A673 (cell line): ENCODE results near the gene ARL14. TPM values are rescaled to one million over a fixed set of nuclear protein-coding genes. Genes with fewer than 3 reads are reported as not detected.

Experiments used
- BruUV-seq: library from RNA; stranded (reverse); fragments of 400-500 nt; replicated peaks from 2 replicates; lab custom pipeline; 2021; lab: Mats Ljungman, UMichigan
- CTCF ChIA-PET: fragments of 300-600 bp; sonication (Branson Sonifier 250); formaldehyde crosslinking; loops from one replicate; lab custom pipeline; 2022; ENCODE audit warnings: antibody characterized with exemption; lab: Charles Lee
- POLR2A ChIA-PET: fragments of 300-600 bp; sonication (Branson Sonifier 250); formaldehyde crosslinking; loops from one replicate; lab custom pipeline; 2022; ENCODE audit warnings: antibody characterized with exemption; ENCODE audit not compliant: low non-redundant PET; lab: Charles Lee
- DNase-seq: peaks from one replicate; pipeline ENCODE4 v3.0.0-alpha.2; 2015; ENCODE audit warnings: low spot score
- H3K27ac ChIP-seq: fragments of 200-600 bp; sonication (generic); 2 replicates; pipeline ENCODE4 v1.5.1; 2016; ENCODE audit warnings: mixed run types, low read depth, mild to moderate bottlenecking, mixed read lengths, antibody characterized with exemption, low read length; ENCODE audit not compliant: poor library complexity, severe bottlenecking
- H3K27me3 ChIP-seq: fragments of 200-600 bp; sonication (generic); replicated peaks from 2 replicates; pipeline ENCODE4 v1.6.1; 2017; ENCODE audit warnings: mixed run types, low read depth, mild to moderate bottlenecking, mixed read lengths, antibody characterized with exemption, low read length; ENCODE audit not compliant: insufficient read depth, poor library complexity
- H3K36me3 ChIP-seq: fragments of 200-600 bp; sonication (generic); 2 replicates; pipeline ENCODE4 v1.6.1; 2016; ENCODE audit warnings: mixed run types, mild to moderate bottlenecking, mixed read lengths, antibody characterized with exemption, low read length; ENCODE audit not compliant: insufficient read depth, poor library complexity, severe bottlenecking
- H3K4me1 ChIP-seq: fragments of 200-600 bp; sonication (generic); 2 replicates; pipeline ENCODE4 v1.6.1; 2017; ENCODE audit warnings: mixed run types, mild to moderate bottlenecking, mixed read lengths, antibody characterized with exemption, low read length; ENCODE audit not compliant: insufficient read depth, poor library complexity, severe bottlenecking
- H3K4me3 ChIP-seq: fragments of 200-600 bp; sonication (generic); 2 replicates; pipeline ENCODE4 v1.5.1; 2016; ENCODE audit warnings: low read depth, mixed run types, mild to moderate bottlenecking, mixed read lengths, low read length; ENCODE audit not compliant: poor library complexity, severe bottlenecking
- H3K9me3 ChIP-seq: fragments of 200-600 bp; sonication (generic); 2 replicates; pipeline ENCODE4 v1.6.1; 2016; ENCODE audit warnings: mixed run types, low read depth, mild to moderate bottlenecking, mixed read lengths, antibody characterized with exemption, low read length; ENCODE audit not compliant: poor library complexity, severe bottlenecking
- CTCF ChIP-seq: fragments of 300-800, 200-600 bp; sonication (generic); conservative IDR thresholded peaks from 2 replicates; pipeline ENCODE4 v1.5.1; 2017; ENCODE audit warnings: low read depth, mild to moderate bottlenecking, antibody characterized with exemption, low read length, moderate library complexity, mixed read lengths
- EZH2 ChIP-seq: fragments of 200-600 bp; sonication (generic); IDR thresholded peaks from 2 replicates; pipeline ENCODE4 v1.6.1; 2017; ENCODE audit warnings: borderline replicate concordance, low read depth, mild to moderate bottlenecking, mixed read lengths, antibody characterized with exemption, low read length; ENCODE audit not compliant: poor library complexity, severe bottlenecking
- intact Hi-C: fragments of 100-400 bp; cut with micrococcal nuclease; formaldehyde crosslinking; loops from one replicate; pipeline ENCODE4 v1.10.0; 2022; ENCODE audit not compliant: unreplicated experiment
- total RNA-seq: library from RNA; stranded (reverse); gene quantifications from 2 replicates; pipeline ENCODE4 v1.2.3, GENCODE V29; 2021

ARL14 gene
- total RNA-seq, 1 experiment from 2014 or later = not detected

DNA sequence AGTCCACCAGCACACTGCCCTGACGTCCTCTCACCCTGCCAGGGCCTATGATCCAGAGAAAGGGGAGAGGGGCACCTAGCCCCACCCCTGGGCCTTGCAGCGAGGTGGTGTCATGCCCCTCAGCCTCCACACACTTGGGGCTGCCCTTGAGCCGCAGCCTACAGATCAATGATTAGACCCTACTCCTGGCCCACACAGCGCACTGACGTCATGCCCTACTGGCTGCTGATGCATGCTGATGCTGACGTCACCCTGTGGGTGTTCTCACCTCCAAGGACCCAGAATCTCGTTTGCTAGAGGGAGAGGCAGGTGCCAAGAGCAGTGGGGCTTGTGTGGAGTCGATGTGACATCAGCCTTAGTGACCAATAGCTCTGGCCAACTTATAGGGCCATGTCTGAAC lies 18.0 kb downstream of the ARL14 start:
- Histone ChIP-seq H3K27me3 (no peaks in the 10 kb centered on the region), H3K4me3 (no peak overlapping the region), H3K36me3 (no peaks in the 10 kb centered on the region), H3K27ac (no peak overlapping the region), H3K9me3 (no peaks in the 10 kb centered on the region), H3K4me1 (no peaks in the 10 kb centered on the region)
- intact Hi-C loops = no loop called here
- no peak for DNase-seq
- CTCF ChIA-PET = no interaction called here
- no TSS peak for BruUV-seq
- POLR2A ChIA-PET = no interaction called here
- TF ChIP-seq CTCF (no peak), EZH2 (no peak)

GRCh38 chr3:160695915-160696327 lies 19.0 kb downstream of the ARL14 start:
- intact Hi-C loops = no loop called here
- ChIA-PET POLR2A (no interaction called here), CTCF (no interaction called here)
- no peaks in the 10 kb centered on the region for H3K27me3 ChIP-seq
- H3K4me3 ChIP-seq = no peak overlapping the region
- no peaks in the 10 kb centered on the region for H3K9me3 ChIP-seq
- no peak overlapping the region for H3K27ac ChIP-seq
- no TSS peak for BruUV-seq
- DNase-seq = no peak
- H3K4me1 ChIP-seq = no peaks in the 10 kb centered on the region
- no peaks in the 10 kb centered on the region for H3K36me3 ChIP-seq
- no peak for TF ChIP-seq EZH2
- no peak for TF ChIP-seq CTCF

DNA sequence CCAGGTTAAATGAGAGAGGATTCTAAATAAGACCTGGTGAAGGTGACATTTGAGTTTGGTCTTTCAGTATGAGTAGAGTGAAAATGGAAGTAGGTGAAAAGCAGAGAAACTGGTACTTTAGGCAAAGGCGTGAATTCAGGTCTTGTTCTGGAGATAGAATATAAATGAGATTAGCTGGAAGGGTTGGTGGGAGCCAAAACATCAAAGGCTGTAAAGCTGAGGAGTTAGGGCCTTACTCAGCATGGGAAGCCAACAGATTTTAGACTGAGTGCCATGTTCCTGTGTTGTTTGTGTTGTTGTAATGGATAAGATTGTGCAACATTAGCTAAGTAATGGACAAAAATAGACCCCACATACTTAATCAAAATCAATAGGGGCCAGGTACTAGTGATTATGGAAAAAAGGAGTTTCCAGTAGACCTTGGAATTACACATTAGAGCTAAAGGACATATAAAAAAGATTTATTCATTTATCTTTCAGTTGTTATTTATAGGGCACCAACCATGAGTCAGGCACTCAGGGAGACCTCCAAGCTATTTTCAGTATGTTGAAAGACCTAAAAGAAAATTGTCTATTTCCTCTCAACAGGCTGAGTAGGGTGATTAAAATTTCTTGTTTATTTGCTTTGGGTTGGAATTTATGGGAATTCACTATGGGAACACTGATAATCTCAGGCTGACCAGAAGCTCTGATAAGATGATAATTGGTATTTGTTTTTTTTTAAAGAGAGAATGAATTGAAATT lies 20.8 kb downstream of the ARL14 start:
- H3K27ac ChIP-seq = no peak overlapping the region
- POLR2A ChIA-PET = no interaction called here
- TF ChIP-seq EZH2 (no peak), CTCF (no peak)
- CTCF ChIA-PET = no interaction called here
- no peaks in the 10 kb centered on the region for H3K9me3 ChIP-seq
- no peaks in the 10 kb centered on the region for H3K27me3 ChIP-seq
- H3K4me1 ChIP-seq = no peaks in the 10 kb centered on the region
- BruUV-seq = no TSS peak
- DNase-seq = peak; percentile 39
- no peak overlapping the region for H3K4me3 ChIP-seq
- intact Hi-C loops = no loop called here
- H3K36me3 ChIP-seq = no peaks in the 10 kb centered on the region
